Kidney (tissue), 14 donors: ENCODE data around the gene CUX1. TPM values are rescaled to one million over a fixed set of nuclear protein-coding genes. Genes with fewer than 3 reads are reported as not detected.

Experiments
- DNase-seq, 5 donors: peaks; one replicate each; pipeline ENCODE4 v3.0.0-alpha.2; 2013 to 2020
- FAIRE-seq: peaks from 2 replicates; lab custom pipeline; 2012; peaks lifted over from hg19 to GRCh38; lab: Jason Lieb, UNC
- H3K27ac ChIP-seq, 2 donors: one replicate each; pipeline ENCODE4 v1.7.0; 2013; ENCODE audit warnings: low read depth in 2 of 2, low read length in 2 of 2, inconsistent platforms in 1 of 2
- H3K27me3 ChIP-seq: one replicate; pipeline ENCODE4 v1.7.1; 2013; ENCODE audit warnings: low read length, inconsistent platforms; ENCODE audit not compliant: control insufficient read depth, insufficient read depth
- H3K36me3 ChIP-seq, 3 donors: one replicate each; pipeline versions ENCODE4 v1.7.0 to v1.7.1; 2013; ENCODE audit warnings: low read length in 3 of 3, control low read depth in 1 of 3, inconsistent platforms in 1 of 3; ENCODE audit not compliant: insufficient read depth in 3 of 3, control insufficient read depth in 2 of 3
- H3K4me1 ChIP-seq, 3 donors: one replicate each; pipeline versions ENCODE4 v1.7.0 to v1.7.1; 2013; ENCODE audit warnings: low read length in 3 of 3, inconsistent platforms in 1 of 3, low read depth in 1 of 3; ENCODE audit not compliant: control insufficient read depth in 2 of 3, insufficient read depth in 2 of 3
- H3K4me3 ChIP-seq, 3 donors: one replicate each; pipeline versions ENCODE4 v1.7.0 to v1.8.1; 2013; ENCODE audit warnings: low read length in 3 of 3, control low read depth in 1 of 3, inconsistent platforms in 1 of 3
- H3K9ac ChIP-seq, 3 donors: one replicate each; pipeline versions ENCODE4 v1.7.0 to v1.7.1; 2013; ENCODE audit warnings: low read length in 3 of 3, control low read depth in 1 of 3, inconsistent platforms in 1 of 3
- H3K9me3 ChIP-seq, 3 donors: one replicate each; pipeline versions ENCODE4 v1.7.0 to v1.7.1; 2013; ENCODE audit warnings: low read length in 3 of 3, control low read depth in 1 of 3, inconsistent platforms in 1 of 3; ENCODE audit not compliant: control insufficient read depth in 2 of 3, insufficient read depth in 1 of 3
- intact Hi-C: fragments of 100-400 bp; cut with DNase I; formaldehyde crosslinking; loops from one replicate; pipeline ENCODE4 v1.11.1; 2022
- polyA plus RNA-seq: library from polyadenylated mRNA; stranded (reverse); fragments of 350-450 nt; fragmentation: Illumina TruSeq; extraction: RNeasy Lipid Tissue Mini Kit (QIAGEN cat#74804); gene quantifications from one replicate; pipeline ENCODE4 v1.2.3, GENCODE V29; 2014; ENCODE audit warnings: low read depth, low replicate concordance; ENCODE audit not compliant: insufficient read depth
- total RNA-seq: library from RNA; stranded (reverse); fragmentation: NEBNext Ultra II Directional; extraction: Animal tissue kit (Norgen Biotek cat#: 25700); gene quantifications from one replicate; pipeline ENCODE4 v1.2.1, GENCODE V29; 2021
- TF ChIP-seq, protein P1 (sequence below): IDR thresholded peaks from 3 replicates; pipeline ENCODE4 v1.5.1; 2012; ENCODE audit warnings: mild to moderate bottlenecking, moderate library complexity, borderline replicate concordance; ENCODE audit not compliant: insufficient read depth; ENCODE audit errors: extremely low read depth
- donor health status: control.
- donor health status: control.
- donor health status: control.
- donor health status: control.
- donor health status: control.
- donor health status: DM: yes; HTN: yes; CAD: no.
- donor health status: Normal renal cell carcinoma (clear cell type).

Gene CUX1
- total and polyA plus RNA-seq, 2 donors from 2014 or later, result 71.4 to 126 TPM

DNA sequence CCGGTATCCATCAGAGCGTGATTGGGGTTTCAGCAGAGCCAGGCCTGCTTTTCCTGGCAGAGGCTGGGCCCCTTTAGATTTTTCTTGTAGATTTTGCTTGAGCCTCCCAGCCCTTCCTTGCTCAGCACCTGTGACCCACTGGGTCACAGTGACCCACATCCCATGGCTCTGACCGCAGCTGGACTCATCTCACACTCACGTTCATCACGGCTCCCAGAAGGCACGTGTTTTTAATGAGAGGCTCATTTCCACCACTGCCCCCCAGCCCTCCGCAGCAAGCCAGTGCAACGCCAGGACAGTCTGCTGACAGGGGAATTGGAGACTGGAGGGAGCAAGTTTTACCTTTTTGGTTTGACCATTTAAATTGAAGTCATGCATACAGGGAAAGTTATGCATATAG lies 155.7 kb downstream of the CUX1 start:
- Histone ChIP-seq H3K36me3 (no peaks in the 10 kb centered on the region), H3K9me3 (no peaks in the 10 kb centered on the region), H3K4me3 (no peak overlapping the region), H3K27me3 (no peaks in the 10 kb centered on the region), H3K9ac (no peak overlapping the region), H3K27ac (no peak overlapping the region), H3K4me1 (no peaks in the 10 kb centered on the region)
- DNase-seq, result no peak
- intact Hi-C loops, result no loop called here
- TF ChIP-seq, protein P1, sequence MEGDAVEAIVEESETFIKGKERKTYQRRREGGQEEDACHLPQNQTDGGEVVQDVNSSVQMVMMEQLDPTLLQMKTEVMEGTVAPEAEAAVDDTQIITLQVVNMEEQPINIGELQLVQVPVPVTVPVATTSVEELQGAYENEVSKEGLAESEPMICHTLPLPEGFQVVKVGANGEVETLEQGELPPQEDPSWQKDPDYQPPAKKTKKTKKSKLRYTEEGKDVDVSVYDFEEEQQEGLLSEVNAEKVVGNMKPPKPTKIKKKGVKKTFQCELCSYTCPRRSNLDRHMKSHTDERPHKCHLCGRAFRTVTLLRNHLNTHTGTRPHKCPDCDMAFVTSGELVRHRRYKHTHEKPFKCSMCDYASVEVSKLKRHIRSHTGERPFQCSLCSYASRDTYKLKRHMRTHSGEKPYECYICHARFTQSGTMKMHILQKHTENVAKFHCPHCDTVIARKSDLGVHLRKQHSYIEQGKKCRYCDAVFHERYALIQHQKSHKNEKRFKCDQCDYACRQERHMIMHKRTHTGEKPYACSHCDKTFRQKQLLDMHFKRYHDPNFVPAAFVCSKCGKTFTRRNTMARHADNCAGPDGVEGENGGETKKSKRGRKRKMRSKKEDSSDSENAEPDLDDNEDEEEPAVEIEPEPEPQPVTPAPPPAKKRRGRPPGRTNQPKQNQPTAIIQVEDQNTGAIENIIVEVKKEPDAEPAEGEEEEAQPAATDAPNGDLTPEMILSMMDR, result no peak
- FAIRE-seq, result no peak

DNA sequence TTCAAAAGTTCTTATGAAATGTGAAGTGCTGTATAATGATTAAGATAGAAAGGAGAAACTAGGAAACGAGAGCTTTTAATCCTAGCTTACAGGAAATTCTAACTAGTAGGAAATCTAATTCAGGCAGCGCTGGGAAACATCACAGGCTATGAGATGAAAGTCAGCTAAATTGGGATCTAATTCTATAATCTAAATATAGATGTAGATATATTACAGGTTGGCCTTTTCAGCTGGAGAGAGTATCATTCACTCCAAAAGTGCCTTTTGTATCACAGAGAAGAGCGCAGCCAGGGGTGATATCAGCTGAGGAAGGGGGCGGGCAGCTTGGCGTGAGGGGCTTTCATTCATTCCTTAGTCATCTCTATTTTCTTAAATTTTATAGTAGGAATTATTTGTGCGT lies 157.0 kb downstream of the CUX1 start:
- Histone ChIP-seq H3K4me3 (no peak overlapping the region), H3K27ac (no peak overlapping the region), H3K27me3 (no peaks in the 10 kb centered on the region), H3K9me3 (no peaks in the 10 kb centered on the region), H3K36me3 (no peaks in the 10 kb centered on the region), H3K9ac (no peak overlapping the region), H3K4me1 (no peaks in the 10 kb centered on the region)
- FAIRE-seq (no peak), DNase-seq (no peak)
- intact Hi-C loops, result no loop called here
- TF ChIP-seq, protein P1, result no peak

DNA sequence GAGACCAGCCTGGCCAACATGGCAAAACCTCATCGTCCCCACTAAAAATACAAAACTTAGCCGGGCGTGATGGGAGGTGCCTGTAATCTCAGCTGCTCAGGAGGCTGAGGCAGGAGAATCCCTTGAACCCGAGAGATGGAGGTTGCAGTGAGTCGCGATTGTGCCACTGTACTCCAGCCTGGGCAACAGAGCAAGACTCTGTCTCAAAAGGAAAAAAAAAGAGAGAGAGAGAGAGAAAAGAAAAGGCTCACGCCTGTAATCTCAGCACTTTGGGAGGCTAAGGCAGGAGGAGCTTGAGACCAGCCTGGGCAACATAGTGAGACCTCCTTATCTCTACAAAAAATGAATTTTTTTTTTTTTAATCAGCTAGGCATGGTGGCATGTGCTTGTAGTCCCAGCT lies 157.6 kb downstream of the CUX1 start:
- FAIRE-seq, result no peak
- DNase-seq, result no peak

More for the DNA sequence above, 157.6 kb downstream of the CUX1 start:
- H3K9ac ChIP-seq, result no peak overlapping the region
- no peaks in the 10 kb centered on the region for H3K9me3 ChIP-seq
- intact Hi-C loops, result no loop called here
- H3K27ac ChIP-seq, result no peak overlapping the region
- TF ChIP-seq, protein P1, result no peak
- no peaks in the 10 kb centered on the region for H3K36me3 ChIP-seq
- H3K27me3 ChIP-seq, result no peaks in the 10 kb centered on the region
- H3K4me3 ChIP-seq, result no peak overlapping the region
- no peaks in the 10 kb centered on the region for H3K4me1 ChIP-seq
